GM21515 (cell line): ENCODE results near the gene BCS1L.

Experiments
- ATAC-seq: cut with Tn5 transposase; IDR thresholded peaks from one replicate; pipeline ENCODE4 v1.9.1; 2021; ENCODE audit not compliant: unreplicated experiment

Gene BCS1L

GRCh38 chr2:218711550-218711929 lies 52.1 kb downstream of the BCS1L start:
- ATAC-seq = no peak
